Fibroblast of mammary gland (primary cell): ENCODE data around the gene HDHD3.
"Not testable (repeated sequence)": the region's sequence is repeated elsewhere in the genome, so short reads cannot be mapped to it uniquely, and the experiment has no call there.

ENCODE experiments used
- DNase-seq: peaks from one replicate; pipeline ENCODE4 v3.0.0-alpha.2; 2010; ENCODE audit warnings: low read depth
- H3K4me3 ChIP-seq: 2 replicates; pipeline ENCODE4 v1.5.1; 2011; ENCODE audit warnings: low read depth, mild to moderate bottlenecking, low read length, moderate library complexity; ENCODE audit not compliant: control insufficient read depth
- CTCF ChIP-seq: conservative IDR thresholded peaks from 2 replicates; pipeline ENCODE4 v1.5.1; 2011; ENCODE audit warnings: low read depth, low read length, inconsistent platforms; ENCODE audit not compliant: control insufficient read depth, insufficient read depth

The HDHD3 gene

DNA sequence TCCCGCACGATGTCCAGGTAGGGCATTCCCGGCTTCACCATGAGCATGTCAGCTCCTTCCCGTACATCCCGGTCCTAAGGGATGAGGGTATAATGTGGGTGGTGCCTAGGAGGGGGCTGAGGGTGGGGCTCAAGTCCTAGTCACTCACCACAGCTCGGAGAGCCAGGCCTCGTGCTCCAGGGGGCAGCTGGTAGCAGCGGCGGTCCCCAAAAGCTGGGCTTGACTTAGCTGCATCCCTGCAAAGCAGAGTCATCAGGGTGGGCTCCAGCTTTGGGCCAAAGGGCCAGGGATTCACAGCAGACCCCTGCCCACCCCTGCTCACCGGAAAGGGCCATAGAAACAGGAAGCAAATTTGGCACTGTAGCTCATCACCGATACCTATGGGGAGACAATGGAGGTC lies 12.7 kb upstream of the HDHD3 start:
- DNase-seq = no peak
- TF ChIP-seq CTCF = no peak
- no peak overlapping the region for H3K4me3 ChIP-seq

GRCh38 chr9:113388833-113389232 lies 12.0 kb upstream of the HDHD3 start:
- no peak for DNase-seq
- no peak for TF ChIP-seq CTCF
- no peak overlapping the region for H3K4me3 ChIP-seq

DNA sequence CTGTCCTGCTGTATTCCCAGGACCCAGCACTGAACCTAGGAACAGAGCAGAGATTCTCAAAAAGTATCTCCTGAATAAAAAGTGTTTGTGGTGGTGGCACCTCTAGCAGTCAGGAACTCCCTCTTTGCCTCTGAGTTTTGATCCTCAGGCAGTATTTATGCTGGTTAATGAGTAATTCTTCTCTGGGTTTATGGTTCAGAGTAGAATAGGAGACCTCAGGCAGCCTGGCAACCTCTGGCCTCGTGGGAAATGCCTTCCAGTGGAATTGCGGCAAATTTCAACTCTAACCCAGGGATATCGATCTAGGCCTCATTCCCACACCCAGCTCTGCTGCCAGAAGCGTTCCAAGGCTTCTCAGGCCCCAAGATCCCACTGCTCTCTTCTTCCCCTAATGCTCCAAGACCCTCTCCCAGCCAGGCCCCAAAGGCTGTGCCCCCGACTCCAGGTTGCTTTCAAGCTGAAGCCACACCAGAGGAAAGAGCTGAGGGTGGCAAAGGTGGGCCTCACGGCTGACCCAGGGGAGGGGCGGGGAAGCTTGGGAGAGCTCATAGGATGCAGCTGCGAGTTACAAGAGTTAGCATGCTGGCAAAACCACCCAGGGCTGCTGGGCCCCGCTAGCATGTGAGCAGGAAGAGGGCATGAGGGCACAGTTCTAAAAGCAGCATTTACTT lies 10.9 kb upstream of the HDHD3 start:
- TF ChIP-seq CTCF = no peak
- no peak overlapping the region for H3K4me3 ChIP-seq
- no peak for DNase-seq

DNA sequence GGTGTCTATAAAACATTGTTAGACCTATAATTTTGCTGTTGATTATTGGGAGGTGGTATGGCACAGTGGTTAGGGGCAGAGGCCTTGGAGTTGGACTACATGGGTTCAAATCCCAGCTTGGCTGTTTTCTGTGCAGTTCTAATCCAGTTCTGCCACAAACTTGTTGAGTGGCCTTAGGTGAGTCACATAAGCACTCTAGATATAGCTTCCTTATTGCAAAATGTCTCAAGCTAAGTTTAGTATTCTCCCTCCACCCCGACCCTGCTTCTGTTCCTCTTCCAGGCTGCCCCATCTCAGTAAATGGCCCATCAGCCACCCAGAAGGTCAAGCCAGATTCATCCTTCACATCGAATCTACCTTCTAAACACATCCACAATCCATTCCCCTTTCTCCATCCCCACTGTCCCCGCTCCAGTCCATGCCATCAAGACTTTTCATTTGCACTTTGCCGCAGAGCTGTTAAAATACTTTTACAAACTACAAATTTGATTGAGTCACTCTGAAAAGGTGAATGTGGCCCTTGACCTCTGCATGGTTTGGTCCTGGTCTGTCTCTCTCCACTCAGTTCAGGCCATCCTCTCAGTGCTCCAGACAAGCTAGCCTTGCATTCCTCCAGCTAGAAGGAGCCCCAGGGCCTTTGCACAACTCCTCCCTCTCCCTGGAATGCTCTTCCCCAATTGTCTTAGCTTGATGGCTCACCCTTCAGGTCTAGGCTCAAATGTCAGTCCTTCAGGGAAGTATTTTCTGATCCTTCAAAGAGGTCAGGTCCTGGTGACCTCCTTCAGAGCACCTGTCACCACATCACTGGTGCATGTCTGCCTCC lies 10.0 kb upstream of the HDHD3 start:
- DNase-seq = no peak
- TF ChIP-seq CTCF = no peak
- no peak overlapping the region for H3K4me3 ChIP-seq

DNA sequence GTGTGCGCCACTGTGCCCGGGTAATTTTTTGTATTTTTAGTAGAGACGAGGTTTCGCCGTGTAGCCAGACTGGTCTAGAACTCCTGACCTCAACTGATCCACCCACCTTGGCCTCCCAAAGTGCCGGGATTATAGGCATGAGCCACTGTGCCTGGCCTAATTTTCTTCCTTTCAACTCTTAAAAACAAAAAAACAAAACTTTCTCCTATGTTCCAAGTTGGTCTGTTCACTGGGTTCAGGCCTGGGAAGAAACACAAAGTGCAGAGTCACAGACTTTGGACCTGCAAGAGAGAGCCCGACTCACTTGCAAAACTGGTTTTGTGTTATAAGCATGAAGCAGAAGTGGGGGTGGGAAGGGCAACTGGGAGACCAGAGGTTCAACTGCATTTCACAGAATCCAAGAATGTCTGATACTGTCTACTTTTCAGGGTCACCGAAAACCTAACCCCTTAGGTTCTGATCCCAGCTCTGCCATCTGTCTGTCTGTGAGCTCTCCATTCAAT lies 5.2 kb upstream of the HDHD3 start:
- no peak overlapping the region for H3K4me3 ChIP-seq
- TF ChIP-seq CTCF = no peak
- no peak for DNase-seq

DNA sequence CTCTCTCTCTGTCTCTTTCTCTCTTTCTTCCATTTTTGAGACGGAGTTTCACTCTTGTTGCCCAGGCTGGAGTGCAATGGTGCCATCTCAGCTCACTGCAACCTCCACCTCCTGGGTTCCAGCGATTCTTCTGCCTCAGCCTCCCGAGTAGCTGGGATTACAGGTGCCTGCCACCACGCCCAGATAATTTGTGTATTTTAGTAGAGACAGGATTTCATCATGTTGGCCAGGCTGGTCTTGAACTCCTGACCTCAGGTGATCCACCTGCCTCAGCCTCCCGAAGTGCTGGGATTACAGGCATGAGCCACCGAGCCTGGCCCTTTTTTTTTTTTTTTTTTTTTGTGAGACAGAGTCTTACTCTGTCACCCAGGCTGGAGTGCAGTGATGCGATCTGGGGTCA lies 4.7 kb upstream of the HDHD3 start:
- DNase-seq, H3K4me3 ChIP-seq: not testable (repeated sequence)

- no peak for DNase-seq
- H3K4me3 ChIP-seq = no peak overlapping the region
- no peak for TF ChIP-seq CTCF
Measured at GRCh38 chr9:113380869-113381378, 4.1 kb upstream of the HDHD3 start.

DNA sequence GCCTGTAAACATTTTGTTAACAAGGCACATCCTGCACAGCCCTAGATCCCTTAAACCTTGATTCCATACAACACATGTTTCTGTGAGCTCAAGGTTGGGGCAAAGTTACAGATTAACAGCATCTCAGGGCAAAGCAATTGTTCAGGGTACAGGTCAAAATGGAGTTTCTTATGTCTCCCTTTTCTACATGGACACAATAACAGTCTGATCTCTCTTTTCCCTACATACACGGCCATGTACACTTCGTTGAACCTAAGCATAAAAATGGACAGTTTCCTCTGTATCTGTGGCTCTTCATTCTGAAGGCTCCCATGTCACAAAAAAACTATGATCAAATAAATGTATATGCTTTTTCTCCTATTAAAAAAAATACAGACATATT lies 3.0 kb upstream of the HDHD3 start:
- DNase-seq, H3K4me3 ChIP-seq: not testable (repeated sequence)

GRCh38 chr9:113379094-113379828 lies 2.5 kb upstream of the HDHD3 start:
- not testable (repeated sequence) for DNase-seq, H3K4me3 ChIP-seq
